BJ (cell line): ENCODE results near the gene ZBTB5. TPM values are rescaled to one million over a fixed set of nuclear protein-coding genes. Genes with fewer than 3 reads are reported as not detected.

ENCODE experiments used
- CTCF ChIA-PET: fragments of 350-600 bp; formaldehyde crosslinking; extraction: SDS; loops from one replicate; lab custom pipeline; 2021; ENCODE audit warnings: antibody characterized with exemption, inconsistent platforms; lab: Yijun Ruan, JAX
- POLR2A ChIA-PET: fragments of 300-600 bp; sonication (Branson Sonifier 250); formaldehyde crosslinking; extraction: SDS; loops from one replicate; lab custom pipeline; 2021; ENCODE audit warnings: antibody characterized with exemption; lab: Charles Lee
- DNase-seq: peaks from one replicate; pipeline ENCODE4 v3.0.0-alpha.2; 2011; ENCODE audit warnings: low read depth
- H3K27me3 ChIP-seq: 2 replicates; pipeline ENCODE4 v1.6.0; 2011; ENCODE audit warnings: low read length; ENCODE audit not compliant: control insufficient read depth, insufficient read depth
- H3K36me3 ChIP-seq: 2 replicates; pipeline ENCODE4 v1.5.1; 2011; ENCODE audit warnings: low read length; ENCODE audit not compliant: control insufficient read depth, insufficient read depth
- H3K4me3 ChIP-seq: 2 replicates; pipeline ENCODE4 v1.5.1; 2011; ENCODE audit warnings: low read depth, mild to moderate bottlenecking, control low read depth, low read length
- polyA plus RNA-seq: library from polyadenylated mRNA; depleted of rRNA; stranded (reverse); fragments of >200 nt; gene quantifications from 2 replicates; pipeline ENCODE4 v1.2.3, GENCODE V29; 2011
- TF ChIP-seq, protein P1 (sequence below): IDR thresholded peaks from 2 replicates; pipeline ENCODE4 v1.5.1; 2011; ENCODE audit warnings: low read depth, mild to moderate bottlenecking, control low read depth, inconsistent platforms, low read length, moderate library complexity; ENCODE audit not compliant: insufficient read depth

Gene ZBTB5
- polyA plus RNA-seq, 1 experiment, result 12.6 TPM

DNA sequence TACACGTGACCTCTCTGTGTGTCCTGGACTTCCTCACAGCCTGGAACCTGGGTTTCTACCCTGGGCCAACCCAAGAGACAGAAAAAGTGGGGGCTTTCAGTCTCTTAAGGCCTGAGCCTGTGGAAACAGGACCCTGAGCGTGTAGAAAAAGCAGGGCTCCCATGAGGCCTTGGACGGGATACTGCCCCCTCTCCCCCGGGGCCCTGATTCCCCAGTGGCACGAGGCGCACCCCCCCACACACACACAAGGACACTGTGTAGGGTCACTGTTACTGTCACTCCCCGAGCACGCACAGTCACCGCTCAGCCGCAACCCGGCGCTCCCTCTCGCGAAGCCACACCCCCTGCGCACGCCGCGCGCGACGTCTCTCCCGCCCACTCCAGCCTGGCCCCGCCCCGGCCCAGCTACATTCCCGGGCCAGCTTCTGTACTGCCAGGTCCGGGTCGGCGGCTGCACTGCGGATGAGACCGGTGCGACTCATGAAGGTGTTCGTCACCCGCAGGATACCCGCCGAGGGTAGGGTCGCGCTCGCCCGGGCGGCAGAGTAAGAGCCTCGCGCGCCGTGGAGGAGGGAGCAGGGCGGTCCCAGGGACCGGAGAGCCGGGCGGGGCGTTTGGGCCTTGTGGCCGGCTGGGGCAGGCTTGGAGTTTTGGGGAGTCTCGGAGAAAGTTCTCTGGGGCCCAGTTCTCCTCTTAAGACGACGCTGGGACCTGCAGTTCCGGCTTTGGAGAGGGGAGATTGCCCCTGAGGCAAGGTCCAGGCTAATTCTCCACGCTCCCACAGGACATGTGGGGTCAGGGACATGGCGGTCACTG, 42.8 kb downstream of the ZBTB5 start, which contains the start of gene GRHPR:
TSS of gene GRHPR (plus strand) at position 408 of the 816 bp plus-strand sequence. CDS start at position 463, 55 bp downstream.
- CTCF ChIA-PET, result interaction anchor here (0.7 to 1.2 kb wide), 2 partner anchors 27 to 426 kb away, joined by 3 read pairs; no protein-coding TSS in a partner anchor
- no peak for DNase-seq

DNA sequence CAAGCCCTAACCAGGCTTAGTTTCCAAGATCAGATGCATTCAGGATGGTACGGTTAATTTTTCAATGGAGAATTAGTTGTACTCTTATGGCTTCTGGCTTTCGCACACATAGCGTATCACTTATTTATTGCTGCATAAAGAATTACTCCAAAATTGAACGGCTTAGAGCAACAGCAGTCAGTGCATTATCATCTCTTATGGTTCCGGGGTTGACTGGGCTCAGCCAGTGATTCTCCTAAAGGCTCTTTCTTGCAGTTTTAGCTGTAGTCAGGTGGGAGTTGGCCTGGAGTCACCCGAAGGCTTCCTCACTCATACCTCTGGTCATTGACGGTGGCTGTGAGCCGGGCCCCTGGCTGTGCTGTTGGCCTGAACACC, 43.3 kb downstream of the ZBTB5 start:
- POLR2A ChIA-PET, result interaction anchor here (1.0 kb wide), 1 partner anchor 301 kb away, joined by 3 read pairs; the partner anchor contains the start of gene ZCCHC7
- DNase-seq, result no peak
- Histone ChIP-seq H3K27me3 (no peaks in the 10 kb centered on the region), H3K36me3 (peaks cover 7% of the 10 kb centered on the region), H3K4me3 (peak overlapping the region; percentile 94)
- TF ChIP-seq, protein P1, sequence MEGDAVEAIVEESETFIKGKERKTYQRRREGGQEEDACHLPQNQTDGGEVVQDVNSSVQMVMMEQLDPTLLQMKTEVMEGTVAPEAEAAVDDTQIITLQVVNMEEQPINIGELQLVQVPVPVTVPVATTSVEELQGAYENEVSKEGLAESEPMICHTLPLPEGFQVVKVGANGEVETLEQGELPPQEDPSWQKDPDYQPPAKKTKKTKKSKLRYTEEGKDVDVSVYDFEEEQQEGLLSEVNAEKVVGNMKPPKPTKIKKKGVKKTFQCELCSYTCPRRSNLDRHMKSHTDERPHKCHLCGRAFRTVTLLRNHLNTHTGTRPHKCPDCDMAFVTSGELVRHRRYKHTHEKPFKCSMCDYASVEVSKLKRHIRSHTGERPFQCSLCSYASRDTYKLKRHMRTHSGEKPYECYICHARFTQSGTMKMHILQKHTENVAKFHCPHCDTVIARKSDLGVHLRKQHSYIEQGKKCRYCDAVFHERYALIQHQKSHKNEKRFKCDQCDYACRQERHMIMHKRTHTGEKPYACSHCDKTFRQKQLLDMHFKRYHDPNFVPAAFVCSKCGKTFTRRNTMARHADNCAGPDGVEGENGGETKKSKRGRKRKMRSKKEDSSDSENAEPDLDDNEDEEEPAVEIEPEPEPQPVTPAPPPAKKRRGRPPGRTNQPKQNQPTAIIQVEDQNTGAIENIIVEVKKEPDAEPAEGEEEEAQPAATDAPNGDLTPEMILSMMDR, result no peak
- CTCF ChIA-PET, result interaction anchor here (1.2 kb wide), 1 partner anchor 28 kb away, joined by 3 read pairs; no protein-coding TSS in a partner anchor

More for the DNA sequence above, 42.8 kb downstream of the ZBTB5 start, which contains the start of gene GRHPR:
- TF ChIP-seq, protein P1, result no peak
- H3K36me3 ChIP-seq, result peaks cover 12% of the 10 kb centered on the region
- no peaks in the 10 kb centered on the region for H3K27me3 ChIP-seq
- H3K4me3 ChIP-seq, result peak within 1 kb of the TSS; percentile 94
- POLR2A ChIA-PET, result interaction anchor here (1.0 kb wide), 1 partner anchor 302 kb away, joined by 3 read pairs; the partner anchor contains the start of gene ZCCHC7

DNA sequence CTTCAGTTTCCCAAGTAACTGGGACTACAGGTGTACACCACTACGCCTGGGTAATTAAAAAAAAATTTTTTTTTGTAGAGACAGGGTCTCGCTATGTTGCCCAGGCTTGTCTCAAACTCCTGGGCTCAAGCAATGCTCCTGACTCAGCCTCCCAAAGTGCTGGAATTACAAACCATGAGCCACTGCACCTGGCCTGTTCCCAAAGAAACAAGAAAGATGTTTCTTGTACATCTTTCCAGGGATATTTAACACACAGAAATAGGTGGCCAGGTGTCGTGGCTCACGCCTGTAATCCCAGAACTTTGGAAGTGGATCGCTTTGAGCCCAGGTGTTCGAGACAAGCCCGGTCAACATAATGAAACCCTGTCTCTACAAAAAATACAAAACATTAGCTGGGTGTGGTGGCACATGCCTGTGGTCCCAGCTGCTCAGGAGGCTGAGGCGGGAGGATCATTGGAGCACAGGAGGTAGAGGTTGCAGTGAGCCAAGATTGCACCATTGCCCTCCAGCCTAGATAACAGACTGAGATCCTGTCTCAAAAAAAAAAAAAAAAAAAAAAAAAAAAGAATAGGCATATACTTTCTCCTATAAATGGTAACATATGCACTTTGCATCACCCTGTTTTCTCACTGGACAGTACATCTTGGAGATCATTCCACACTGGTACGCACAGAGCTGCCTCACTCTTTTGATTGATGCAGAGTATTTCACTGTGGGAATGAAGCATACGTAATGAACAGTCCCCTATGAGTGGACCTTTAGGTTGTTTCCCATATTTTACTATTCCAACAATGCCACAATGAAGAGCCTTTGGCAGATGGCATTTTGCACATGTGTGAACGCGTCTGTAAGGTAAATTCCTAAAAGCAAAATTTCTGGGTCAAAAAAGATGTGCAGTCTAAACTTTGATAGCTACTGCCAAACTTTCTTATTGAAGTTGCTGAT, 44.7 kb downstream of the ZBTB5 start:
- TF ChIP-seq, protein P1, result no peak
- POLR2A ChIA-PET, result no interaction called here
- CTCF ChIA-PET, result interaction anchor here (0.6 kb wide), 1 partner anchor 174 kb away, joined by 3 read pairs; no protein-coding TSS in a partner anchor

DNA sequence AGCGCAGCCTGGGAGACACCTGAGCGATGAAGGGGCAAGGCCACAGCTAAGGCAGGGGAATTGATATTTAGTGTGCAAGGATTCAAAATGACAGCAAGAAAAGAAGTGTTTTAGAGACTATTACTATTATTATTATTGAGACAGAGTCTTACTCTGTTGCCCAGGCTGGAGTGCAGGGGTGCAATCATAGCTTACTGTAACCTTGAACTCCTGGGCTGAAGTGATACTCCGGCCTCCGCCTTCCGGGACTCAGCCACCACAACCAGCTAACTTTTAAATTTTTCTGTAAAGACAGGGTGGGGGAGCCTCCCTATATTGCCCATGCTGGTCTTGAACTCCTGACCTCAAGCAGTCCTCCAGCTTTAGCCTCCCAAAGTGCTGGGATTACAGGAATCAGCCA, 46.0 kb downstream of the ZBTB5 start:
- Histone ChIP-seq H3K27me3 (no peaks in the 10 kb centered on the region), H3K36me3 (no peaks in the 10 kb centered on the region), H3K4me3 (no peak overlapping the region)
- TF ChIP-seq, protein P1, result no peak
- ChIA-PET POLR2A (no interaction called here), CTCF (no interaction called here)
- DNase-seq, result no peak

More for the DNA sequence above, 44.7 kb downstream of the ZBTB5 start:
- Histone ChIP-seq H3K4me3 (no peak overlapping the region), H3K27me3 (no peaks in the 10 kb centered on the region), H3K36me3 (peaks cover 2% of the 10 kb centered on the region; the same call in 1 of the 2 replicates)
- no peak for DNase-seq
